Measurements from ENCODE around the gene RHOB.

The RHOB gene

DNA sequence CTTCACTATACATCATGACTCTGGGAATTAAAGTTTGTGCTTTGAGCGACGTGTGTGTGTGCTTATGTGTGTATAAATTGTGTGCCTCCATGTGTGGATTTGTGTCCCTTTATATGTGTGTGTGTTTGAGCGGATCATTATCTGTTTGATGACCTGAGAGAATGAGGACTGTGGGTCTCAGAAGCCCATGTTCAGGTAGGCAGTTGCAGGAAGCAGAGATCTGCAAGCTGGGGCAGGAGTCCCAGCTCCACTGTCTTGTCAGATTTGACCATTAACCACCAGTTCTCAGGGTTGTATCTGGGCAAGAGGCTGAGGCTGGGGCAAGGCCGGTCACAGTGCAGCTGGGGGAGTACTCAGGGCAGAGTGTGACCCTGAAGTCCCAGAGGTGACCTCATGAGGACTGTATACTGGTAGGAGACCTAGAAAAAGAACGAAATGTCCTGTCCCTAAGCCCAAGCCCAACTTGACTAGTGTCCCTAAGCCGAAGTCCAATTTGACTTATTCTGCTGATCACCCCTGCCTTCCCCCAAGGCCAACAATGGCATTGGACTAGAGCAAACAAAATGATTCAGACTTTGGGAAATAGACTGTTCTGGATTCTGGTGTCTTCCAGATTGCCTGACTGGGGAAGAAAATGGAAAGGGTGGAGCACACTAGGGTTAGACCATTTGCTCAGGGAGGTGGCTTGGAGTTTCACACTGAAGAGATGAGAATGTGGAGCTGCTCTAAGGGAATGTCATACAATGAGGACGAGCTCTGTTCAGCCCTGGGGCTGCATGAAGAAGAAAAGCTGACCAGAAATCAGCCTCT is 28.1 kb downstream of the RHOB start:
- H3K36me3 ChIP-seq (ENCODE audit: control insufficient read depth, low read length): no peaks in the 10 kb centered on the region
- no peaks in the 10 kb centered on the region for H4K20me1 ChIP-seq (ENCODE audit: control insufficient read depth, insufficient read depth, low read depth, low read length)
- no peak overlapping the region for H3K27ac ChIP-seq (ENCODE audit: low read depth, low read length)
- H3K4me3 ChIP-seq (ENCODE audit: low read length): no peak overlapping the region
- H3F3A ChIP-seq (ENCODE audit: control insufficient read depth, insufficient read depth): no peaks in the 10 kb centered on the region
- H3K4me1 ChIP-seq (ENCODE audit: control insufficient read depth, low read length): peaks cover 8% of the 10 kb centered on the region
- peaks cover 4% of the 10 kb centered on the region; the same call in 1 of the 2 replicates for H3K27me3 ChIP-seq (ENCODE audit: control insufficient read depth, low read length)
- H3K9me2 ChIP-seq (replicated peaks; ENCODE audit: control insufficient read depth, low read length): no peaks in the 10 kb centered on the region
- no peaks in the 10 kb centered on the region for H3K79me2 ChIP-seq (ENCODE audit: control insufficient read depth, low read length)
- H3K9me3 ChIP-seq (ENCODE audit: control insufficient read depth, insufficient read depth, low read length): no peaks in the 10 kb centered on the region
- TF ChIP-seq EZH2phosphoT487 (IDR thresholded peaks at IDR 0.05; ENCODE audit: borderline replicate concordance, low read length) (no peak), CTCF (IDR thresholded peaks at IDR 0.05; ENCODE audit: low read depth, low read length, poor library complexity, severe bottlenecking) (no peak)
- no peak overlapping the region for H3K4me2 ChIP-seq (ENCODE audit: low read length)

DNA sequence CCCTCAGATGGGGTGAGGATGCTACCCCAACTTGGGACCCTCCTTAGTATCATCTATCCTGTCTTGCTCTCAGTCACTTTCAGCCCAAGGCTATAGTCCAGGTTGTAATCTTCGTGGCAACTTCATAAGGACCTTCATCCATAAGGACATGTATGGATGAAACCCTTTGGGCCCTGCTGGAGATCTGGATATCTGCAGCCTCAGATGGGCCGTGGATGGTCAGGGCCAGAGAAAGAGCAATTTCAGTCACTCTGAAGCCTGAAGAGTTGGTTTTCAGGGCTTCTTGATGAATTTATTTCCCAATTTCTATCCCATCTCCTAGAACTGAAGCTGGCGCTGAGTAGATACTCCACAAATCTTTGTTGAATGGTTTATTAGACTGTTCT is 28.7 kb downstream of the RHOB start:
- no peak for TF ChIP-seq EZH2phosphoT487 (IDR thresholded peaks at IDR 0.05; ENCODE audit: borderline replicate concordance, low read length)
- no peak for TF ChIP-seq CTCF (IDR thresholded peaks at IDR 0.05; ENCODE audit: low read depth, low read length, poor library complexity, severe bottlenecking)
- H3K9me3 ChIP-seq (ENCODE audit: control insufficient read depth, insufficient read depth, low read length): no peaks in the 10 kb centered on the region
- no peaks in the 10 kb centered on the region for H3F3A ChIP-seq (ENCODE audit: control insufficient read depth, insufficient read depth)
- H3K27ac ChIP-seq (ENCODE audit: low read depth, low read length): no peak overlapping the region
- no peaks in the 10 kb centered on the region for H4K20me1 ChIP-seq (ENCODE audit: control insufficient read depth, insufficient read depth, low read depth, low read length)
- no peak overlapping the region for H3K4me2 ChIP-seq (ENCODE audit: low read length)
- peaks cover 4% of the 10 kb centered on the region; the same call in 1 of the 2 replicates for H3K27me3 ChIP-seq (ENCODE audit: control insufficient read depth, low read length)
- no peaks in the 10 kb centered on the region for H3K9me2 ChIP-seq (replicated peaks; ENCODE audit: control insufficient read depth, low read length)
- H3K4me1 ChIP-seq (ENCODE audit: control insufficient read depth, low read length): peaks cover 8% of the 10 kb centered on the region
- H3K79me2 ChIP-seq (ENCODE audit: control insufficient read depth, low read length): no peaks in the 10 kb centered on the region
- no peaks in the 10 kb centered on the region for H3K36me3 ChIP-seq (ENCODE audit: control insufficient read depth, low read length)
- no peak overlapping the region for H3K4me3 ChIP-seq (ENCODE audit: low read length)

DNA sequence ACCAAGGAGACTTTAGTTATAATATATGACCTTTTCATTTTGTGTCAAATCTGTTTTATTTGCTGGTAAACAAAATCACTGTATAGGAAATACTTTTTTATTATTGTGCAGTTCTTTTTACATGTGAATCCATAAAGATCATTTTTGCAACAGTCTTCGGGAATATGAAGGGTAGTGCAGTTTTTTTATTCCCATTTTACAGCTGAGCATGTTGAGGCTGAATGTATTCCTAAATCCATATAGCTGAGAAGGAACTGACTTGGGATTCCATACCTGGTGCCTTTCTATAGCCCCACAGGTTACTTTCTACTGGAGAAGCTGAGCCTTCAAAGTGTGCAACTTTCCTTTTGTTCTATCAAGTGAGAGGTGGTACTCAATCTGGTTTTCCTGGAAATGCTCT is 29.6 kb downstream of the RHOB start:
- H3K4me2 ChIP-seq (ENCODE audit: low read length): no peak overlapping the region
- TF ChIP-seq CTCF (IDR thresholded peaks at IDR 0.05; ENCODE audit: low read depth, low read length, poor library complexity, severe bottlenecking) (no peak), EZH2phosphoT487 (IDR thresholded peaks at IDR 0.05; ENCODE audit: borderline replicate concordance, low read length) (no peak)

More for the DNA sequence above, 29.6 kb downstream of the RHOB start:
- H3K9me2 ChIP-seq (replicated peaks; ENCODE audit: control insufficient read depth, low read length): no peaks in the 10 kb centered on the region
- no peak overlapping the region for H3K4me3 ChIP-seq (ENCODE audit: low read length)
- H3K4me1 ChIP-seq (ENCODE audit: control insufficient read depth, low read length): peaks cover 8% of the 10 kb centered on the region
- H3K36me3 ChIP-seq (ENCODE audit: control insufficient read depth, low read length): no peaks in the 10 kb centered on the region
- H3K27me3 ChIP-seq (ENCODE audit: control insufficient read depth, low read length): no peaks in the 10 kb centered on the region; the same call in 1 of the 2 replicates
- H3K79me2 ChIP-seq (ENCODE audit: control insufficient read depth, low read length): no peaks in the 10 kb centered on the region
- H3K27ac ChIP-seq (ENCODE audit: low read depth, low read length): no peak overlapping the region
- H4K20me1 ChIP-seq (ENCODE audit: control insufficient read depth, insufficient read depth, low read depth, low read length): no peaks in the 10 kb centered on the region
- no peaks in the 10 kb centered on the region for H3K9me3 ChIP-seq (ENCODE audit: control insufficient read depth, insufficient read depth, low read length)
- H3F3A ChIP-seq (ENCODE audit: control insufficient read depth, insufficient read depth): no peaks in the 10 kb centered on the region
